Measurements from ENCODE around the gene PPIP5K2.

DNA sequence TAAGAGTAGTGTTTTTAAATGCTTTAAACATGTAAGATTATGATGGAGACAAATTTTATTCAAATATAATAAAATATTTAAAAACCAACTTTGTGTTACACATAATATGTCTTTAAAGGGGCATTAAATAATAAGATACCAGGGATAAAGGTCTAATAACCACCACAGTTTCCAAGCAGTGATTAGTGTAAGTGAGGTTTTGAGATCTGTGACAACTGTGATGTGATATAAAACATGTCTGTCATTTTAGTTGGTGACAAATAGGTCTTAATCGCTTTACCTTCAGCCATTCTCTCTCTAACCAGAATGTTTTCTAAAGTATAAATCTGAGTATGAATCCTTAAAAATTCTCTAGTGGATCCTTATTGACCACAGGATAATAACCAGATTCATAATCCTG, 28.1 kb downstream of the PPIP5K2 start:
- no peak for TF ChIP-seq REST (IDR thresholded peaks at IDR 0.05; ENCODE audit: insufficient read depth in 1 of 2, low read depth in 2 of 2, low read length in 2 of 2)
- TF ChIP-seq FOXP2 (optimal IDR thresholded peaks at IDR 0.05; ENCODE audit: borderline replicate concordance, extremely low read depth, extremely low read length, insufficient read depth): no peak
- no peak for TF ChIP-seq POLR2AphosphoS5 (IDR thresholded peaks at IDR 0.05; ENCODE audit: low read depth, low read length)

All from PFSK-1 (cell line).